Right lung (tissue), 5 donors: Measurements from ENCODE around the gene JMJD4. TPM values are rescaled to one million over a fixed set of nuclear protein-coding genes. Genes with fewer than 3 reads are reported as not detected.

ENCODE experiments used
- DNase-seq, 2 donors: peaks; one replicate each; pipeline ENCODE4 v3.0.0-alpha.2; 2013
- polyA plus RNA-seq, 5 donors: library from polyadenylated mRNA; unstranded; fragments of 120-200 nt; gene quantifications; one replicate each; pipeline versions ENCODE4 v1.2.1 to v1.2.3, GENCODE V29; 2013; ENCODE audit warnings: inconsistent platforms in 1 of 5, low replicate concordance in 1 of 5; ENCODE audit not compliant: insufficient read length in 5 of 5, insufficient read depth in 1 of 5

Gene JMJD4
- polyA plus RNA-seq, 5 donors, result 13.8 to 18.4 (median 16.0) TPM

GRCh38 chr1:227685807-227686206, 49.3 kb downstream of the JMJD4 start:
- DNase-seq, result no peak

Other genes with a start within 250 kb of the JMJD4 start
- 10 to 100 TPM in 4 of 5 donors, 1 to 10 TPM in 1; 9.7 to 21.4 (median 18.7) TPM for gene ZNF678, start 171.7 kb downstream of the JMJD4 start, polyA plus RNA-seq
- 10 to 100 TPM; 37.5 to 46.2 (median 40.0) TPM for gene SNAP47, start 133 bp upstream of the JMJD4 start, polyA plus RNA-seq
- gene PRSS38, start 80.4 kb upstream of the JMJD4 start, polyA plus RNA-seq, result not detected
- gene WNT9A, start 212.6 kb upstream of the JMJD4 start, polyA plus RNA-seq, result 1 to 10 TPM; 1.9 to 3.0 (median 2.4) TPM